NCI-H187 treated with DMSO at 0.1 percent for 48 hours (cell line): ENCODE measurements around the gene CROCC.

ENCODE experiments used
- DNase-seq: peaks from one replicate; lab custom pipeline; 2025; lab: John Stamatoyannopoulos, UW

CROCC gene

GRCh38 chr1:16969057-16969611, 47.4 kb downstream of the CROCC start:
- DNase-seq, result no peak

DNA sequence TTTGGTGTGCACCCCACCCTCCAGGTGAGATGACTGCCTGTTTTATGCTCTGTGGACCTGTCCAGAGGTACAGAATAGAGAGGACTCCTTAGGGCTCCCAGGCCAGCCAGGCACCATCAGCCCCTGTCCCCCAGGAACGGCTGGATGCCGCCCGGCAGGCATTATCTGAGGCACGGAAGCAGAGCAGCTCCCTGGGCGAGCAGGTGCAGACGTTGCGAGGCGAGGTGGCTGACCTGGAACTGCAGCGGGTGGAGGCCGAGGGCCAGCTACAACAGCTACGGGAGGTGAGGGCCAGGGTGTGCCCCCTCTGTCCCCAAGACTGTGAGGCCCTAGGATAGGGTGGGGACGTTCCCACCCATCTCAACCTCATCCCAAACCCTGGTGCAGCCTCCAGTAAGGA, 47.9 kb downstream of the CROCC start:
- no peak for DNase-seq

- no peak for DNase-seq
These were observed 48.6 kb downstream of the CROCC start for GRCh38 chr1:16970132-16970910.

DNA sequence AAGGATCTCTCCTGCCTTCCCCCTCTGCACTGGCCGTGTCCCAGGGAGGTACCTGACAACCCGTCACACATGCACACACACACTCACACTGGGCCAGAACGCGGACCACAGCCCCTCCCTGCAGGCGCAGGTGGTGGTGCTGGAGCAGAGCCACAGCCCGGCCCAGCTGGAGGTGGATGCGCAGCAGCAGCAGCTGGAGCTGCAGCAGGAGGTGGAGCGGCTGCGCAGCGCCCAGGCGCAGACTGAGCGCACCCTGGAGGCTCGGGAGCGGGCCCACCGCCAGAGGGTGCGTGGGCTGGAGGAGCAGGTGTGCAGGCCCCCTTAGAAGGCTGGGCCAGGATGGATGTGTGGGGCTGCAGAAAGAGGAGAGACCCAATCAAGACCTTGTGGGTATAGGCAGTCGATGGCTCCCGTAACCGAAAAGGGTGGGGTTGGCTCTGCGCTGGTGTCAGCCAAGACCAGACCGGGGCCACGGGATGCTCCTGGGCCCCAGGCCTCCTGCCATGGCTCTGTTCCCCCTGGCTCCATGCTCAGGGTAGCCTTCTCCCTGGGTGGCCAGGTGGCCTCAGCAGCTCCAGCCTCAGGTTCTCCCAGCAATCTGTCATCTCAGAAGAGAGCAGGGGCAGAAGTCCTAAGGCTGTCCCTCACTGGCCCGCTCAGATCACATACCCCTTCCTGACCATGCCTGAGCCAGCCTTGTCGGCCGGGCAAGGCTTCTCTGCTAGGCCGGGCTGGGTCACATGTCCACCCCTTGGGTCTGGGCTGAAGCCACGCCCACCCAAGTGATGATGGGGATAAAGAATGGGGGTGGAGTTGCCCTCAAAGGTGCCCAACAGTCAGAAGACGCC, 49.8 kb downstream of the CROCC start:
- no peak for DNase-seq

- no peak for DNase-seq
These were observed 50.6 kb downstream of the CROCC start for GRCh38 chr1:16972189-16972895.

- no peak for DNase-seq
These were observed 51.5 kb downstream of the CROCC start for GRCh38 chr1:16973215-16973614.

GRCh38 chr1:16975211-16975610, 53.5 kb downstream of the CROCC start:
- DNase-seq, result no peak

GRCh38 chr1:16975838-16976237, 54.1 kb downstream of the CROCC start:
- no peak for DNase-seq

GRCh38 chr1:16976966-16977365, 55.2 kb downstream of the CROCC start:
- DNase-seq, result no peak

GRCh38 chr1:16977377-16977776, 55.6 kb downstream of the CROCC start:
- DNase-seq, result no peak

- DNase-seq, result no peak
These were observed 56.4 kb downstream of the CROCC start for GRCh38 chr1:16978139-16978538.

DNA sequence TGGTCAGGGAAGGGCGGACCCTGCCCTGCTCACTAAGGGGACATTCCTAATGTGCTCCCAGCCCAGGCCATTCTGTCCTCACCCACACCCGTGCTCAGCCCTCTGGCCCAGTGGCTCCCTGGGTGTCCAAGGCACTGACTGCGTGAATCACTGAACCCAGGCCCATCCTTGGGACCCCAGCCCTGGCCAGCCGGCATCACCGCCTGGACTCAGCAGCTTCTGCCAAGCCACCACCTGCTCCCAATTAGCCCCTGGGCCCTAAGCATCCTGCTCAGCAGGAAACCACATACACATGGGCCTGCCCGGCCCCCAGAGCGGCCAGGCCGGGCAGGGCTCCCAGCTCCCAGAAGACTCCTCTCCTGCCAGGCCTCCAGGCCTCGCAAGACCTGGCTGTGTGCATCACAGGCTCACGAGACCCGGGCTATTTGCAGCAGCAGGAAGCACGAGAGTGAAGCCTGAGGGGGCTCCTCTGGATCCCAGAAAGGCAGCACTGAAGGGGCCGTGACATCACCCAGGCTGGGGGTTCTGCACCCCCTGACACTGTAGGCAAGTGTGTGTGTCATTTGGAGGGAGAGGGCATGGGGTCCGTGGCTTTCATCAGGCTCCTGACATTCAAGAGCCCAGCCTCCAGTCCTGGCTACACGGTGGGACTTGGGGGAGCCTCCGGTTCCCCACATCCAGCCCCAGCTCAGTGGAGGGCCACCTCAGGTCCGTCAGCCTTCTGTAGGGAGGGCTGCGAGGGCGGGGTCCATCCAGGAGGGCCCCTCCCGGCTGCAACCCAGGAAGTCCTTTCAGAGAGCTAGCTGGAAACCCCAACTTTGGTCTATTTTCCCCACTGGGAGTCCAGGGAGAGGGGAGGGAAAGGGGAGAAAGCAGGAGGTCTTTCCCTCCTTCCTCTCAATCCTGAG, 57.1 kb downstream of the CROCC start:
- DNase-seq, result no peak

DNA sequence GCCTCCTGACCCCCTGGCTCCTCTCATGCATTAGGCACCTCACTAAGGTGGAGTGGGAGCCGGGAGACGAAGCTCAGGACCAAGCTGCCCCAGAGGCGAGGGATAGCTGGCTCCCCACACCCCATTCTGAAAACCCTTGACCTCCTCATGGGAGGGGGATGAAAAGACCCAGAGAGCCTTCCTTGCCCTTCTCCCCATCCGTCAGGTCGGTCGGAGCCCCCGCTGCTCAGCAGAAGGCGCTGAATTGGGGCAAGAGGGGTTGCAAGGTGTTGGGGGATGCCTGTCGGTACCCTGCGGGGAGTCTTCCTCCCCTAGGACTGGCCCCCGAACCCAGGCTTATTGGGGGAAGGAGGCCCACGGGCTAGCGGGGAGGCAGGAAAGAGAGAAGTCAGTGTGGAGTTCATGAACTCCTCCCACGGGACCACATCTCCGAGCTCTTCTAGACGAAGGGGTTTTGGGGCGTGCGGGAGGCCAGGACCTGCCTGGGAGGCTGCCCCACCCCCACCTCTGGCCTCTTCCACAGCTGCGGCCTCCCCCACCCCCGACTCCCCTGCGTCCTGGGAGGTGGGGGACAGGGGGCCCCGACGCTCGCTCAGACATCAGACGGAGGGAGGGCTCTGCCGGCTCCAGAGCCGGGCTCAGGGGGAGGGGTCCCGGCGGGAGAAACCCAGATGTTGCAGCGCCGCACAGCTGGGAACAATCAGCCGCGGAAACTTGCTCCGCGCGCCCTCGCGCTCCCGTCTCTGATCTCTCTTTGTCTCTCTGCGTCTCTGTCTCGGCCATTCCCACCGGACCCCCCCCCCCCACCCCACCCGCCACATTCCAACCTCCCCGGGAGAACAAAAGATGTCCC, 58.0 kb downstream of the CROCC start:
- DNase-seq, result no peak

- no peak for DNase-seq
These were observed 58.9 kb downstream of the CROCC start, which contains the start of gene MFAP2 for GRCh38 chr1:16980473-16981268. MFAP2 (minus strand) TSS chr1:16980620; CDS start chr1:16978273, 2,347 bp downstream.

DNA sequence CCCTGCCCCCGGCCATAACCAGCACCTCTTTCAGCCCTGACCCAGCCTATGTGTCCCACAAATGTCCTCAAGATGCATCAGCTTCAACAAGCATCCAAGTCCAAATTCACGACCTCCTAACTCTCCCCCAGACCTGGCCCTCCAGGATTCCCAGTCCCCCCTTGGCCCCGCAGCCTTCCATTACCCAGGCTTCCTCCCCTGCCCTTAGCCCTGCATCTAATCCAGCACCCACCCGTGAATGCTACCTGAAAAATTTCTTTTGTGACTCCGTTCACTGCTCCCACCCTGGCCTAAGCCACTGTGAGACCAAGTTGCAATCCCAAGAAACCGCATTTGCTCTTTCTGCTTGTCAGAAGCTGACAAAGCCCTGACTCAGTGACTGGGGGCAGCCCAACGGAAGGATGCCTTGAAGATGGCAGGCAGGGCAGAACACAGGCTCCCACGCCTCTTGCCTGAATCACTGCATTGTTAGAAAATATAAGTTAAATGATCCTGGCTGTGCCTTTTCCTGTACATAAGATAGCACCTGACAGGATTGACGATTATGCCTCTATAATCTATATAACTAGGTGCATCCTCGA, 59.6 kb downstream of the CROCC start:
- no peak for DNase-seq

DNA sequence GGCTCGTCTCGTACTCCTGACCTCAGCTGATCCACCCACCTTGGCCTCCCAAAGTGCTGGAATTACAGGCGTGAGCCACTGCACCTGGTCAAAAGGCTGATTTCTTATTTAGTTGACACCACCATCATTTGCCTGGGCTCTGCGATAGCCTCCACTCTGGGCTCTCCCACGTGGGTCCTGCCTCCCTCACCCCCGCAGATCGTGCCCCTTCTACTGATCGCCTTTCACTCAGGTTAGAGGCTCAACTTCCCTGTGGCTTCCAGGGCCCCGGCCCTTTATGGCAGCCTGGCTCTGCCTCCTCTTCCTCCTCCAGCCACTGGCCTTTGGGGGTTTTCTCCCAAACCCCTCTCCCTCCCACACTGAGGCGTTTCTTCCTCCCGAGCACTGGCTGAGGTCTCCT, 61.2 kb downstream of the CROCC start:
- no peak for DNase-seq

DNA sequence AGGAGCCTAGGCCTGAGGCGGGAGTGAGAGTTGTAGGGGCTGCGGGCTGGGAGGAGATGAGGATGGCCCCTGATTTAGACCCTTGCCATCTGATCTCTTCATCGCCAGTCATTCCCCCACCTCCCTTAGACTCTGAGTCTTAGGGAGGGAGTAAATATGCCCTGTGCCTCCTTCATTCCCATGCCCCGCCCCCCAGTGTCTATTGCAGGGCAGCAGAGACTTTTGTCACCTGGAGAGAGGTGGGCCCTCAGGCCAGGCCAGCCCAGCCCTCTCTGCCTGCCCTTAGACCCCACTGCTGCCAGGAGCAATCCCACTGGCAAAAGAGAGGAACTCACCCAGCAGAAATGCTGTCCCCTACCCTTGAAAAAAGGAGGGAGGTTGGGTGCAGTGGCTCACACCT, 61.9 kb downstream of the CROCC start:
- DNase-seq, result no peak

DNA sequence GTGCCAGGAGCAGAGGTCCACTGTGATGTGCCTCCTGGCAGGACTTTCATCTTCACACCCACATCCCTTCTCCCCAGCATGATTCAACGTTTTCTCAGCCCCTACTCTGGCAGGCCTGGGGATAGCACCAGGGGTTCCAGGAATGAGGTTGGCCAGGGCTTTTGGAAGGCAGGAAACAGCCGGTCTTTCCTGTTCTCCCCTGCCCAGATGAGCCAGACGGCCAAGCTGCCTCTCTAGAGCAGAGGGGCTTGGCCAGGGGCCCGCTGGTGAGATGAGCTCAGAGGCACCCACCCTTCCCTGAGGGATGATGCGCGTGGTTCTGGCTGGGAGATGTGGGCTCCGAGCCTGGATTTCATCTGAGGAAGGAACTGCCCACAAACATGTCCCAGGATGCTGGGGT, 63.0 kb downstream of the CROCC start:
- DNase-seq, result no peak

- no peak for DNase-seq
These were observed 64.4 kb downstream of the CROCC start for GRCh38 chr1:16986113-16986512.
